ENCODE data around the gene POGK. TPM values are rescaled to one million over a fixed set of nuclear protein-coding genes. Genes with fewer than 3 reads are reported as not detected.

Gene POGK, protein sequence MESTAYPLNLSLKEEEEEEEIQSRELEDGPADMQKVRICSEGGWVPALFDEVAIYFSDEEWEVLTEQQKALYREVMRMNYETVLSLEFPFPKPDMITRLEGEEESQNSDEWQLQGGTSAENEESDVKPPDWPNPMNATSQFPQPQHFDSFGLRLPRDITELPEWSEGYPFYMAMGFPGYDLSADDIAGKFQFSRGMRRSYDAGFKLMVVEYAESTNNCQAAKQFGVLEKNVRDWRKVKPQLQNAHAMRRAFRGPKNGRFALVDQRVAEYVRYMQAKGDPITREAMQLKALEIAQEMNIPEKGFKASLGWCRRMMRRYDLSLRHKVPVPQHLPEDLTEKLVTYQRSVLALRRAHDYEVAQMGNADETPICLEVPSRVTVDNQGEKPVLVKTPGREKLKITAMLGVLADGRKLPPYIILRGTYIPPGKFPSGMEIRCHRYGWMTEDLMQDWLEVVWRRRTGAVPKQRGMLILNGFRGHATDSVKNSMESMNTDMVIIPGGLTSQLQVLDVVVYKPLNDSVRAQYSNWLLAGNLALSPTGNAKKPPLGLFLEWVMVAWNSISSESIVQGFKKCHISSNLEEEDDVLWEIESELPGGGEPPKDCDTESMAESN
- total RNA-seq = 37.8 and 39.1 TPM in 2 replicates

DNA sequence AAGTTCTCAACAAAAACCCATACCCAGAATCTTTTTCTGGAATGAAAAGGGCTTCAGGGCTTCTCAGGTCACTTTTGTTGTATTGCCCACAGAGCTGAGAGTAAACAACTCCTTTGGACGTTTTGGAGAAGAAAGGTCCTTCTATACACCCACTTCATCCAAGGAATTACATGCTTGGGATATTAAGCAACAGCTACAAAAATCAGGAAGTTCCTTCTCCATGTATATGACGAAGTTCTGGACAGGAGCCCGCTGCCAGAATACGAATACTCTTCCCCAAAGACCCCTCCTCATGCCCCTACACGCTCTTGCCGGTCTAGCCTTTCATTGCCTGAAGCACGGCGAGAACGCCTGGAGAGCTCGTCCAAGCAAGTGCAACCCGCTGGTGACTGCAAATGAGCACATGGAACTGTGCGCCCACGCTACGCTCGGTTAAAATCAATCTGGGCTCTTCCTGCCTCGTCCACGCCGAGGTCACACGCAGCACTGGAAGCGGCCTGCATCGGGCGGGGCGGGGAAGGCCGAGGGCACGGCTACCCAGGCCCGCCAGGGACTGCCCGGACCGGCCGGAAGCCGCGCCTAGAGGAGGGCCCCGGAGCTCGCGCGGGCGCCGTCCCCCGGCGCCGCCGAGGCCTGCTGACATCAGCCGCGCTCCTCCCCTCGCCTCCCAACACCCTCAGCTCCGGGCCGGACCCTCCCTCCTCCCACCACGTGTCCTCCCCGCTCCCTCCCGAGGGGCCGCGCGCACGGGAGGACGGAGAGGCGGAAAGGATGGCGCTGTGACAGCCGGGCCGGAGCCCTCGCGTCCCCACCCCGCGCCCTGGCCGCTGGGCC, at the start of gene POGK:
TSS of gene POGK (plus strand) at position 710 of the 834 bp plus-strand sequence. CDS start 1,482 bp downstream, outside the sequence.
- ATAC-seq (ENCODE audit: low read depth) = peak; percentile 94
- H3K9me3 Mint-ChIP-seq = no peaks in the 10 kb centered on the region
- intact Hi-C loops (cut with micrococcal nuclease) = loop anchor here (1.0 to 5.0 kb wide), 6 partner anchors 37 to 1208 kb away; partner anchors contain the start of genes ALDH9A1, DCAF6, MGST3 and POU2F1
- H3K27me3 Mint-ChIP-seq = peaks cover 2% of the 10 kb centered on the region
- TF ChIP-seq, protein P1, sequence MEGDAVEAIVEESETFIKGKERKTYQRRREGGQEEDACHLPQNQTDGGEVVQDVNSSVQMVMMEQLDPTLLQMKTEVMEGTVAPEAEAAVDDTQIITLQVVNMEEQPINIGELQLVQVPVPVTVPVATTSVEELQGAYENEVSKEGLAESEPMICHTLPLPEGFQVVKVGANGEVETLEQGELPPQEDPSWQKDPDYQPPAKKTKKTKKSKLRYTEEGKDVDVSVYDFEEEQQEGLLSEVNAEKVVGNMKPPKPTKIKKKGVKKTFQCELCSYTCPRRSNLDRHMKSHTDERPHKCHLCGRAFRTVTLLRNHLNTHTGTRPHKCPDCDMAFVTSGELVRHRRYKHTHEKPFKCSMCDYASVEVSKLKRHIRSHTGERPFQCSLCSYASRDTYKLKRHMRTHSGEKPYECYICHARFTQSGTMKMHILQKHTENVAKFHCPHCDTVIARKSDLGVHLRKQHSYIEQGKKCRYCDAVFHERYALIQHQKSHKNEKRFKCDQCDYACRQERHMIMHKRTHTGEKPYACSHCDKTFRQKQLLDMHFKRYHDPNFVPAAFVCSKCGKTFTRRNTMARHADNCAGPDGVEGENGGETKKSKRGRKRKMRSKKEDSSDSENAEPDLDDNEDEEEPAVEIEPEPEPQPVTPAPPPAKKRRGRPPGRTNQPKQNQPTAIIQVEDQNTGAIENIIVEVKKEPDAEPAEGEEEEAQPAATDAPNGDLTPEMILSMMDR (IDR thresholded peaks at IDR 0.05) = no peak
- CTCF ChIA-PET = interaction anchor here (0.6 to 1.2 kb wide), 3 partner anchors 71 to 1095 kb away, joined by 3 to 4 read pairs (median 3); no protein-coding TSS in a partner anchor
- H3K36me3 Mint-ChIP-seq (ENCODE audit: low read depth) = peaks cover 37% of the 10 kb centered on the region
- H3K27ac Mint-ChIP-seq = peak within 1 kb of the TSS; percentile 96
- DNase-seq = peak; percentile 84
- POLR2A ChIA-PET = interaction anchor here (0.6 to 2.9 kb wide), 17 partner anchors 8 to 1395 kb away, joined by 3 to 31 read pairs (median 4); partner anchors contain the start of genes DCAF6, POU2F1, SFT2D2 and TADA1
- peak within 1 kb of the TSS; percentile 92 for H3K4me3 Mint-ChIP-seq
- H3K4me1 Mint-ChIP-seq = peaks cover 29% of the 10 kb centered on the region

DNA sequence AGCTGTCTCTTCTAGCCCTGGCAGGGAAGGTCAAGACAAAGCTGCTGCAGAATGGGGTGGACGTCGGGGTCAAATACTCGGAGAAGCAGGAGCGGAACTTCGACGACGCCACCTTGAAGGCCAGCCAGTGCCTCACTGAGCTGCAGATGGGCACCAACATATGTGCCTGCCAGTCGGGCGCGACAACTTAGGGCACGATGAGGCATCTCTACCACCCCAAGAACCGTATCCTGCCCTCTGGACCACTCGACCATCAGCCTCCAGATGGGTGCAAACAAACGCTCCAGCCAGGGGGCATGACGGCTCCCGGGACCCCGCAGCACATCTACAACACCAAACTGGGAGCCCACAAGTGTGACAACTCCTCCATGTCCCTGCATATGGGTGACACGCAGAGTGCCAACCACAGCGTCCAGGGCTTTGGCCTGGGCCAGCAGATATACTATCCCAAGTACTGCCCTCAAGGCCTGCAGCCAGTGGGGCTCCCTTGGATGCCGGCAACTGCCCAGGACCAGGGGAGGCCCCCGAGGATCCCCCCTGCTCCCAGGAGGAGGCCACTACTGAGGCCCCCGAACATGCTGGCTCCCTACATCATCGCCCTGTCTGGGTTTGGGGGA, 42.5 kb upstream of the POGK start:
- ATAC-seq (ENCODE audit: low read depth) (no peak), DNase-seq (no peak)
- ChIA-PET POLR2A (no interaction called here), CTCF (no interaction called here)
- TF ChIP-seq, protein P1 (IDR thresholded peaks at IDR 0.05) = no peak
- Mint-ChIP-seq H3K4me1 (no peaks in the 10 kb centered on the region), H3K4me3 (no peak overlapping the region), H3K36me3 (ENCODE audit: low read depth) (no peaks in the 10 kb centered on the region), H3K27ac (no peak overlapping the region), H3K9me3 (no peaks in the 10 kb centered on the region), H3K27me3 (peaks cover 19% of the 10 kb centered on the region)
- intact Hi-C loops (cut with micrococcal nuclease) = no loop called here

DNA sequence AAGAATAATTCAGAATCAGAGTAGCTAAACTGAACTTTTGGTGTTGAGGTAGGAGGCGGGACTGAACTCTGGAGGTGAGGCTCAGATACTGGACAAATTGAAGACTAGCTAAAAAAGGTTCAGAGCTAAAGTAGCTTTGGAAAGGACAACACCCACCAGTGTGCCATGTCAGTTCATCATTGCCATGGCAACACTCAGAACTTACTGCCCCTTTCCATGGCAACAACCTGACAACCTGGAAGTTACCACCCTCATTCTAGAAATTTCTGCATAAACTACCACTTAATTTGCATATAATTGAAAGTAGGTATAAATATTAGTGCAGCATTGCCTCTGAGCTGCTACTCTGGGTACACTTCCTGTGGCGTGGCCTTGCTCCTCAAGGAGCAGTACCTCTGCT, 30.3 kb upstream of the POGK start:
- ChIA-PET CTCF (no interaction called here), POLR2A (no interaction called here)
- TF ChIP-seq, protein P1 (IDR thresholded peaks at IDR 0.05) = no peak
- Mint-ChIP-seq H3K27me3 (peaks cover 14% of the 10 kb centered on the region), H3K4me3 (no peak overlapping the region), H3K4me1 (no peaks in the 10 kb centered on the region), H3K36me3 (ENCODE audit: low read depth) (no peaks in the 10 kb centered on the region), H3K9me3 (peaks cover 2% of the 10 kb centered on the region), H3K27ac (no peak overlapping the region)
- DNase-seq = no peak
- no peak for ATAC-seq (ENCODE audit: low read depth)
- intact Hi-C loops (cut with micrococcal nuclease) = no loop called here

DNA sequence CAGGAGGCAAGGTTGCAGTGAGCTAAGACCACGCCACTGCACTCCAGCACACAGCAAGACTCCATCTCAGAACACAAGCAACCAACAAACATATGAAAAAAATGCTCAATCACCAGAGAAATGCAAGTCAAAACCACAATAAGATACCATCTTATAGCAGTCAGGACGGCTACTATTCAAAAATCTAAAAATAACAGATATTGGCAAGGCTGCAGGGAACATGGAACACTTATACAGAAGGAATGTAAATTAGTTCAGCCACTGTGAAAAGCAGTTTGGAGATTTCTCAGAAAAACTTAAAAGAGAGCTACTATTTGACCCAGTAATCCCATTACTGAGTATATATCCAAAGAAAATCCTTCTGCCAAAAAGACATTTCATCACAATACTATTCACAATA, 27.6 kb upstream of the POGK start:
- TF ChIP-seq, protein P1 (IDR thresholded peaks at IDR 0.05) = no peak
- no peak overlapping the region for H3K27ac Mint-ChIP-seq
- no peak for DNase-seq
- H3K9me3 Mint-ChIP-seq = peaks cover 7% of the 10 kb centered on the region
- H3K4me3 Mint-ChIP-seq = no peak overlapping the region
- ChIA-PET CTCF (no interaction called here), POLR2A (no interaction called here)
- H3K36me3 Mint-ChIP-seq (ENCODE audit: low read depth) = no peaks in the 10 kb centered on the region
- H3K27me3 Mint-ChIP-seq = peaks cover 17% of the 10 kb centered on the region
- intact Hi-C loops (cut with micrococcal nuclease) = no loop called here
- no peaks in the 10 kb centered on the region for H3K4me1 Mint-ChIP-seq
- no peak for ATAC-seq (ENCODE audit: low read depth)
